A549 (cell line): ENCODE measurements around the gene RAD18. TPM values are rescaled to one million over a fixed set of nuclear protein-coding genes. Genes with fewer than 3 reads are reported as not detected.

ENCODE experiments used
- ATAC-seq, 2 experiments: fragments of 200-7000 bp in 1 of 2; fragments of >200 bp in 1 of 2; cut with Nextera tagmentation in 1 of 2; cut with Tn5 transposase in 1 of 2; 3 replicates each; pipeline versions ENCODE4 v1.8.0 to v1.9.1; 2018 to 2020; ENCODE audit warnings: mild to moderate bottlenecking in 1 of 2, moderate library complexity in 1 of 2
- CTCF ChIA-PET: fragments of 300-600 bp; sonication (Branson Sonifier 250); formaldehyde crosslinking; extraction: SDS; loops from one replicate; lab custom pipeline; 2021; ENCODE audit warnings: antibody characterized with exemption, inconsistent platforms; lab: Yijun Ruan, JAX
- POLR2A ChIA-PET: fragments of 350-600 bp; formaldehyde crosslinking; extraction: SDS; loops from one replicate; lab custom pipeline; 2021; ENCODE audit warnings: antibody characterized with exemption, inconsistent platforms; lab: Yijun Ruan, JAX
- DNase-seq, 2 experiments: peaks; one replicate each; pipeline versions ENCODE4 v3.0.0 to v3.0.0-alpha.2; 2011 to 2016; ENCODE audit warnings: low read depth in 1 of 2, low spot score in 1 of 2
- FAIRE-seq: peaks from 2 replicates; lab custom pipeline; 2011; peaks lifted over from hg19 to GRCh38; lab: Jason Lieb, UNC
- H3K27ac ChIP-seq, 2 experiments: fragments of >200 bp; sonication (Bioruptor Twin); formaldehyde crosslinking; 3 replicates each; pipeline ENCODE4 v1.5.1; 2016 to 2017
- H3K4me1 ChIP-seq: fragments of >200 bp; sonication (Bioruptor Twin); formaldehyde crosslinking; 3 replicates; pipeline ENCODE4 v1.6.1; 2016
- H3K4me2 ChIP-seq: fragments of >200 bp; sonication (Bioruptor Twin); formaldehyde crosslinking; 3 replicates; pipeline ENCODE4 v1.6.1; 2016
- H3K4me3 ChIP-seq: fragments of >200 bp; sonication (Bioruptor Twin); formaldehyde crosslinking; 3 replicates; pipeline ENCODE4 v1.5.1; 2016
- H3K9me3 ChIP-seq: fragments of >200 bp; sonication (Bioruptor Twin); formaldehyde crosslinking; 3 replicates; pipeline ENCODE4 v1.6.1; 2016
- CHD2 ChIP-seq: fragments of 150-350 bp; IDR thresholded peaks from 2 replicates; pipeline ENCODE4 v1.6.1; 2014; ENCODE audit warnings: low read length; ENCODE audit not compliant: partially characterized antibody
- EHF ChIP-seq: fragments of 250-450 bp; sonication (Bioruptor Pico); IDR thresholded peaks from 2 replicates; pipeline ENCODE4 v1.5.0; 2020; ENCODE audit warnings: mild to moderate bottlenecking
- EHMT2 ChIP-seq: fragments of 200-600 bp; sonication (generic); IDR thresholded peaks from 2 replicates; pipeline ENCODE4 v1.6.1; 2016; ENCODE audit warnings: antibody characterized with exemption, low read depth, mild to moderate bottlenecking, moderate library complexity
- EP300 ChIP-seq, 2 experiments: fragments of >200 bp; sonication (Bioruptor Twin); formaldehyde crosslinking; IDR thresholded peaks; 2 replicates in 1 of 2; 3 replicates in 1 of 2; pipeline ENCODE4 v1.6.1; 2016 to 2017
- FOSB ChIP-seq: fragments of 250-450 bp; sonication (Bioruptor Pico); IDR thresholded peaks from 2 replicates; pipeline ENCODE4 v1.5.0; 2020; ENCODE audit warnings: mild to moderate bottlenecking, moderate library complexity
- FOSL2 ChIP-seq, 2 experiments: fragments of 450-650 bp in 1 of 2; fragments of >200 bp in 1 of 2; sonication (Bioruptor Twin) in 1 of 2; formaldehyde crosslinking; IDR thresholded peaks; 2 replicates each; pipeline versions ENCODE4 v1.5.0 to v1.6.1; 2016 to 2020; ENCODE audit warnings: mild to moderate bottlenecking in 1 of 2, moderate library complexity in 1 of 2
- FOXS1 ChIP-seq: fragments of 250-450 bp; sonication (Bioruptor Pico); IDR thresholded peaks from 2 replicates; pipeline ENCODE4 v1.5.0; 2020; ENCODE audit warnings: mild to moderate bottlenecking, moderate library complexity
- GATA3 ChIP-seq: IDR thresholded peaks from 2 replicates; pipeline ENCODE4 v1.6.1; 2012; ENCODE audit warnings: borderline replicate concordance
- HDAC2 ChIP-seq: fragments of 200-600 bp; sonication (generic); IDR thresholded peaks from 2 replicates; pipeline ENCODE4 v1.6.1; 2016
- HOXA7 ChIP-seq: fragments of 250-450 bp; sonication (Bioruptor Pico); IDR thresholded peaks from 2 replicates; pipeline ENCODE4 v1.5.0; 2020; ENCODE audit warnings: mild to moderate bottlenecking, moderate library complexity
- HOXB13 ChIP-seq: fragments of 250-450 bp; sonication (Bioruptor Pico); IDR thresholded peaks from 2 replicates; pipeline ENCODE4 v1.5.0; 2020; ENCODE audit warnings: low read depth, mild to moderate bottlenecking, moderate library complexity
- JUN ChIP-seq, 2 experiments: fragments of >200 bp; sonication (Bioruptor Twin); formaldehyde crosslinking; IDR thresholded peaks; 2 replicates in 1 of 2; 3 replicates in 1 of 2; pipeline ENCODE4 v1.6.1; 2016 to 2017
- JUNB ChIP-seq: fragments of >200 bp; sonication (Bioruptor Twin); formaldehyde crosslinking; IDR thresholded peaks from 2 replicates; pipeline ENCODE4 v1.6.1; 2016
- KDM1A ChIP-seq: fragments of 200-600 bp; sonication (generic); IDR thresholded peaks from 2 replicates; pipeline ENCODE4 v1.6.1; 2016; ENCODE audit warnings: low read depth, mild to moderate bottlenecking
- KDM5A ChIP-seq: fragments of 200-600 bp; sonication (generic); IDR thresholded peaks from 2 replicates; pipeline ENCODE4 v1.6.1; 2016; ENCODE audit warnings: antibody characterized with exemption, mild to moderate bottlenecking
- MYC ChIP-seq: IDR thresholded peaks from 2 replicates; pipeline ENCODE4 v1.6.1; 2012; ENCODE audit warnings: mild to moderate bottlenecking, inconsistent platforms, low read length, improper control_type of control experiment, borderline replicate concordance
- NFE2L2 ChIP-seq: fragments of 150-350 bp; conservative IDR thresholded peaks from 2 replicates; pipeline ENCODE4 v1.6.1; 2014; ENCODE audit warnings: low read length
- NPAS2 ChIP-seq: fragments of 250-450 bp; sonication (Bioruptor Pico); IDR thresholded peaks from 2 replicates; pipeline ENCODE4 v1.8.0; 2022; ENCODE audit warnings: mild to moderate bottlenecking, moderate library complexity, borderline replicate concordance
- NR3C1 ChIP-seq: fragments of >200 bp; sonication (Bioruptor Twin); formaldehyde crosslinking; IDR thresholded peaks from 3 replicates; pipeline ENCODE4 v1.6.1; 2017
- POLR2A ChIP-seq: IDR thresholded peaks from 2 replicates; pipeline ENCODE4 v1.6.1; 2012; ENCODE audit warnings: mild to moderate bottlenecking, low read length
- POLR2AphosphoS2 ChIP-seq: conservative IDR thresholded peaks from 2 replicates; pipeline ENCODE4 v1.6.1; 2012; ENCODE audit warnings: low read length, improper control_type of control experiment, inconsistent platforms
- RAD21 ChIP-seq, 2 experiments: fragments of >200 bp in 1 of 2; sonication (Bioruptor Twin) in 1 of 2; formaldehyde crosslinking in 1 of 2; IDR thresholded peaks in 1 of 2; conservative IDR thresholded peaks in 1 of 2; 2 replicates in 1 of 2; 3 replicates in 1 of 2; pipeline ENCODE4 v1.6.1; 2012 to 2018; ENCODE audit warnings: inconsistent platforms in 1 of 2
- RCOR1 ChIP-seq: fragments of 150-350 bp; IDR thresholded peaks from 2 replicates; pipeline ENCODE4 v1.6.1; 2014; ENCODE audit warnings: antibody characterized with exemption, low read length, low read depth
- RNF2 ChIP-seq: fragments of 200-600 bp; sonication (generic); IDR thresholded peaks from 2 replicates; pipeline ENCODE4 v1.6.1; 2016; ENCODE audit warnings: low read depth, mild to moderate bottlenecking, antibody characterized with exemption, moderate library complexity, borderline replicate concordance
- SMC3 ChIP-seq: fragments of >200 bp; sonication (Bioruptor Twin); formaldehyde crosslinking; IDR thresholded peaks from 3 replicates; pipeline ENCODE4 v1.6.1; 2018; ENCODE audit warnings: inconsistent platforms
- TP53 ChIP-seq: fragments of 250-450 bp; sonication (Bioruptor Pico); IDR thresholded peaks from 2 replicates; pipeline ENCODE4 v1.5.0; 2021; ENCODE audit warnings: mild to moderate bottlenecking, moderate library complexity
- ZSCAN20 ChIP-seq: fragments of 250-450 bp; sonication (Bioruptor Pico); IDR thresholded peaks from 2 replicates; pipeline ENCODE4 v1.8.0; 2022; ENCODE audit warnings: mild to moderate bottlenecking, moderate library complexity
- WGBS: methylation state at CpG from one replicate; pipeline ENCODE4 v1.1.6; 2017; ENCODE audit errors: missing lambda C conversion rate; 5-methylcytosine and 5-hydroxymethylcytosine counted together
- polyA plus RNA-seq, 4 experiments: library from polyadenylated mRNA; depleted of rRNA in 3 of 4; stranded (reverse); fragments of >200 nt; fragmentation: RNase III in 1 of 4; extraction: RNeasy Plus Mini Kit Qiagen cat#74134 plus additional on column Dnase treatment in 1 of 4; gene quantifications; 2 replicates in 3 of 4; 3 replicates in 1 of 4; pipeline ENCODE4 v1.2.3, GENCODE V29; 2011 to 2017
- TF ChIP-seq, protein P1 (sequence below): IDR thresholded peaks from 2 replicates; pipeline ENCODE4 v1.6.1; 2012
- TF ChIP-seq, protein P2 (sequence below): fragments of 250-450 bp; sonication (Bioruptor Pico); IDR thresholded peaks from 2 replicates; pipeline ENCODE4 v1.5.0; 2021; ENCODE audit warnings: mild to moderate bottlenecking, moderate library complexity, borderline replicate concordance

Gene RAD18
- polyA plus RNA-seq, 2 of the 4 experiments (the other 2 are of a cell fraction): 11.8 to 23.2 TPM

- no peak overlapping the region for H3K27ac ChIP-seq
- H3K4me1 ChIP-seq: no peaks in the 10 kb centered on the region
- no peak for FAIRE-seq
- ChIA-PET CTCF (interaction anchor here (1.8 kb wide), 1 partner anchor 117 kb away, joined by 10 read pairs; the partner anchor contains the start of gene OXTR), POLR2A (interaction anchor here (0.5 kb wide), 1 partner anchor 110 kb away, joined by 4 read pairs; no protein-coding TSS in a partner anchor)
- no peak for ATAC-seq
- no peak overlapping the region for H3K4me2 ChIP-seq
- WGBS: 72% methylated on average over 4 of the region's 4 CpGs
- H3K9me3 ChIP-seq: no peaks in the 10 kb centered on the region
- no peak overlapping the region for H3K4me3 ChIP-seq
- no peak for TF ChIP-seq POLR2AphosphoS2
- TF ChIP-seq HDAC2: no peak
- TF ChIP-seq NR3C1: no peak
- no peak for TF ChIP-seq GATA3
- TF ChIP-seq HOXB13 (CRISPR knock-in tag): no peak
- no peak for TF ChIP-seq POLR2A
- TF ChIP-seq RNF2: no peak
- no peak for TF ChIP-seq JUNB
- TF ChIP-seq, all 56 proteins: peak for 0
- no peak for DNase-seq
These were observed 76.7 kb downstream of the RAD18 start for GRCh38 chr3:8886546-8886945.

- H3K9me3 ChIP-seq: no peaks in the 10 kb centered on the region
- no peak overlapping the region for H3K4me2 ChIP-seq
- H3K4me3 ChIP-seq: no peak overlapping the region
- POLR2A ChIA-PET: no interaction called here
- CTCF ChIA-PET: interaction anchor here (1.8 kb wide), 1 partner anchor 116 kb away, joined by 10 read pairs; the partner anchor contains the start of gene OXTR
- FAIRE-seq (no peak), DNase-seq (no peak), ATAC-seq (no peak)
- TF ChIP-seq RCOR1 (no peak), EHMT2 (no peak), FOXS1 (CRISPR knock-in tag) (no peak), JUN (IDR thresholded peaks at IDR 0.05) (no peak), RAD21 (conservative IDR thresholded peaks at IDR 0.05 in 1 of 2, IDR thresholded peaks at IDR 0.05 in 1 of 2) (no peak), FOSL2 (IDR thresholded peaks at IDR 0.05) (no peak), FOSL2 (CRISPR knock-in tag; IDR thresholded peaks at IDR 0.05) (no peak), ZSCAN20 (CRISPR knock-in tag) (no peak), CHD2 (no peak), HOXA7 (CRISPR knock-in tag) (no peak), TP53 (CRISPR knock-in tag) (no peak), KDM5A (no peak), EP300 (IDR thresholded peaks at IDR 0.05) (no peak), NPAS2 (no peak)
- TF ChIP-seq, protein P1, sequence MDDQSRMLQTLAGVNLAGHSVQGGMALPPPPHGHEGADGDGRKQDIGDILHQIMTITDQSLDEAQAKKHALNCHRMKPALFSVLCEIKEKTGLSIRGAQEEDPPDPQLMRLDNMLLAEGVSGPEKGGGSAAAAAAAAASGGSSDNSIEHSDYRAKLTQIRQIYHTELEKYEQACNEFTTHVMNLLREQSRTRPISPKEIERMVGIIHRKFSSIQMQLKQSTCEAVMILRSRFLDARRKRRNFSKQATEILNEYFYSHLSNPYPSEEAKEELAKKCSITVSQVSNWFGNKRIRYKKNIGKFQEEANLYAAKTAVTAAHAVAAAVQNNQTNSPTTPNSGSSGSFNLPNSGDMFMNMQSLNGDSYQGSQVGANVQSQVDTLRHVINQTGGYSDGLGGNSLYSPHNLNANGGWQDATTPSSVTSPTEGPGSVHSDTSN: no peak
- no peak overlapping the region for H3K27ac ChIP-seq
- no peaks in the 10 kb centered on the region for H3K4me1 ChIP-seq
These were observed 77.5 kb downstream of the RAD18 start for GRCh38 chr3:8885536-8886316.

DNA sequence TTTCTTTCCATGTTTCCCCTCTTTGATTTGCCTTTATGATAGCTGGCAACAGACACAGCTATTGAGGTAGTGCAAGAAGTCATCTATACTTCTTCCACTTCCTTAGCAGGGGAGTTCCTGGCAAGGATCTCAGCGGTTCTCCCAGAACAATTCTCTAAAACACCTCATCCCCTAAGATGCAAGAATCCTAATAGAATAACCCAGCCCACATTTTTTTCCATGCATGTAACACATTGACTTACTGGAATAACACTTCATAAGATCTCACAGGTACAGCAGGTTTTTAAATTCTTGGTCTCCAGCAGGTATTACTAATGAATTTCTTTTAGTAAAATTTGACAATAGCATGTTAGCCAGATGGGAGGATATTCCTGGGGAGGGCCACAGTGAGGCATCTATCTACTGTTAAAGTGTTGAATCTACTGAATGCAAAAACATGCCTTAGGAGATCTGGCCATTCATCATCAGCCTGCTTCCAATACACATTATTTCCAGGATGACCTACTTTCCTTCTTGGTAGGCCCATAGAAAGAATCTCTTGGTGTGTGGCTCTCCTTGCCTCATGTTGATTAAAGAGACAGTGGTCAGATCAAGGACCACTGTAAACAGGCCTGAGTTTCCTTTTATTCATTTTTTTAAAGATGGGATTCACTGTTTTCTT is 78.5 kb downstream of the RAD18 start:
- Histone ChIP-seq H3K27ac (no peak overlapping the region), H3K4me3 (no peak overlapping the region), H3K4me2 (no peak overlapping the region), H3K4me1 (no peaks in the 10 kb centered on the region; the same call in 2 of the 3 replicates), H3K9me3 (no peaks in the 10 kb centered on the region)
- POLR2A ChIA-PET: no interaction called here
- no peak for TF ChIP-seq MYC
- TF ChIP-seq CHD2: no peak
- TF ChIP-seq TP53 (CRISPR knock-in tag): no peak
- no peak for TF ChIP-seq KDM1A
- TF ChIP-seq, protein P2, sequence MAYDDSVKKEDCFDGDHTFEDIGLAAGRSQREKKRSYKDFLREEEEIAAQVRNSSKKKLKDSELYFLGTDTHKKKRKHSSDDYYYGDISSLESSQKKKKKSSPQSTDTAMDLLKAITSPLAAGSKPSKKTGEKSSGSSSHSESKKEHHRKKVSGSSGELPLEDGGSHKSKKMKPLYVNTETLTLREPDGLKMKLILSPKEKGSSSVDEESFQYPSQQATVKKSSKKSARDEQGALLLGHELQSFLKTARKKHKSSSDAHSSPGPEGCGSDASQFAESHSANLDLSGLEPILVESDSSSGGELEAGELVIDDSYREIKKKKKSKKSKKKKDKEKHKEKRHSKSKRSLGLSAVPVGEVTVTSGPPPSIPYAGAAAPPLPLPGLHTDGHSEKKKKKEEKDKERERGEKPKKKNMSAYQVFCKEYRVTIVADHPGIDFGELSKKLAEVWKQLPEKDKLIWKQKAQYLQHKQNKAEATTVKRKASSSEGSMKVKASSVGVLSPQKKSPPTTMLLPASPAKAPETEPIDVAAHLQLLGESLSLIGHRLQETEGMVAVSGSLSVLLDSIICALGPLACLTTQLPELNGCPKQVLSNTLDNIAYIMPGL (CRISPR knock-in tag): no peak
- no peak for TF ChIP-seq HOXA7 (CRISPR knock-in tag)
- no peak for TF ChIP-seq JUN (IDR thresholded peaks at IDR 0.05)
- TF ChIP-seq FOSB (CRISPR knock-in tag): no peak
- TF ChIP-seq NFE2L2: no peak
- TF ChIP-seq SMC3: no peak
- no peak for TF ChIP-seq EHF
- FAIRE-seq: no peak
- DNase-seq: no peak
- no peak for ATAC-seq
- 95% methylated on average over 1 of the region's 1 CpG for WGBS
- CTCF ChIA-PET: interaction anchor here (1.8 to 1.9 kb wide), 2 partner anchors 11 to 115 kb away, joined by 7 to 10 read pairs; partner anchors contain the start of gene OXTR
